RPMI7951 (cell line): ENCODE measurements around the gene FOXL2. TPM values are rescaled to one million over a fixed set of nuclear protein-coding genes. Genes with fewer than 3 reads are reported as not detected.

Source experiments
- DNase-seq: peaks from one replicate; pipeline ENCODE4 v3.0.0-alpha.2; 2012; ENCODE audit warnings: low read depth
- total RNA-seq: library from RNA; depleted of rRNA; stranded (reverse); fragments of >200 nt; shearing (Covaris generic); gene quantifications from 2 replicates; pipeline ENCODE4 v1.2.3, GENCODE V29; 2014; rRNA removed

Gene FOXL2
- under 0.01 and 0.36 TPM in 2 replicates for total RNA-seq

DNA sequence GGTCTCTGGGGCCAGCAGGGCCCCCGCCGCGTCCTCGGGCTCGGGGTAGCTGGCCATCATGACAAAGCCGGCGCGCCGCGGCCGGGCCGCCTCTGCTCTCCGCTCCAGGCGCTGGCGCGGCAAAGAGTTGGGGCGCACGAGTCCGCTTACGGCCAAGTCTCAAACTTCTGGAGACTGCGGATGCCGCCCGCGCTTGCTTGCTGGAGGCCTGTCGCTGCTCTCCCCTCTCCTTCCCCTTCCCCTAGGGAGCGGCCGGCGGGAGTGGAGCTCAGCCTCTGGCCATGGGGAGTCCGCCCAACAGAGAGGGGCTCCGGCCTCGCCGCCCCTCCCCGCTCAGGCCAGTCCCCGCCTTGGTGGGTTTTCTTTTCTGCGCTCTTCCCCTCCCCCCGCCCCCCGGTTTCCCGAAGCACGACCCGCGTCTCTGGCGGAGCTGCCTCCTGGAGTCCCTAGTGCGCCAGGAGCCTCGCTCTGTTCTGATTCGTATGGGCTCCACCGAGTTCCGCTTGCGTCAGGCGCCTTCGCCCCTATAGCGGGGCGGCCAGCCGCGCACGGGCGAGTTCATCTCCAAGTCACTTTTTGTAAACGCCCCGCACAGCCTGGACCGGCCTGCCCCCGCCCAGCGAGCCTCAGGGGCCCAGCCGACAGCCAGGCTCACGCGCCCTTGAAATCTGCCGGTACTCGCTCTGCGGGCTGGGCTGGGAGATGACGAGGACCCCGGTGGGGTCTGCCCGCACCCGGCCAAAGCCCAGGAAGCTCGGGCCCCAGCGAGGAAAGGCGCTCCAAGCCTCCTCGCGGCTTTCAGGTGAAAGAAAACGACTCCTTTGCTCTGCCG lies at the start of gene FOXL2, which contains the start of gene FOXL2NB:
Gene FOXL2, minus strand, starts transcription at position 475 of the 832 bp plus-strand sequence. Its CDS starts 415 bp downstream, at position 60.
Gene FOXL2NB, plus strand, starts transcription at position 555 of the 832 bp plus-strand sequence. Its CDS starts 148 bp downstream, at position 703.
- peak; percentile 26 for DNase-seq

DNA sequence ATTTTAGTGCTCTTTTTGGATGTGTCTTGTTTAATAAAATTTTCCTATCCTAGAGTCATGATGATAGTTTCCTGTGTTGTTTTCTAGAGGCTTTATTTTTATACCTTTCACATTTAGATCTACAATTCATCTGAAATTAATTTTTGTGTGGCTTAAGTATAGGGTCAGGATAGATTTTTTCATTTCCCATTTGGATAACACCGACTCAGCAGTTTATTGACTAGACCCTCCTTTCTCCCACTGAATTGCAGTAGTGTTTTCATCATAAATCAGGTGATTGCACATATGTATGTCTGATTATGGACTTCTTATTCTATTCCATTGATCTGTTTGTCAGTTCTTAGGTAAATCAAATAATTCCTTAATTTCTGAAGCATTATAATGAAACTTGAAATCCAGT lies 48.8 kb upstream of the FOXL2 start:
- DNase-seq = no peak

DNA sequence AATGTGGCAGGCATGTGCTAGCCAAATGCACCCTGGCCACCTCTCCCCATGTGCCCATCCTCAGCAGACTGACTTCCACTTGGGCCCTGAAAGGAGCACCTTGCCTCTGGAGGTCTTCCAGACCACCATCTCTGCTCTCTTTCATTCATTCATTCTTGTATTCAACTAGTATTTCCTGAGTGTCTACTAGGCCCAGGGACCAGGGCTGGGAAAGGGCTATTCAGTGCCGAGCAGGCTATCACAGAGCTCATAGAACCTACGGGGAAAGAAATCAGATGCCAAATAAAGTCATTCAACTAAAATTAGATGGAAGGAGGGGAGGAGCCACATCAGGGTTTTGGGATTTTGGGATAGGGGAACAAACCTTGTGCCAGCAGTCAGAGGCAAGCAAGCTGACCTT lies 40.2 kb upstream of the FOXL2 start:
- DNase-seq = no peak

DNA sequence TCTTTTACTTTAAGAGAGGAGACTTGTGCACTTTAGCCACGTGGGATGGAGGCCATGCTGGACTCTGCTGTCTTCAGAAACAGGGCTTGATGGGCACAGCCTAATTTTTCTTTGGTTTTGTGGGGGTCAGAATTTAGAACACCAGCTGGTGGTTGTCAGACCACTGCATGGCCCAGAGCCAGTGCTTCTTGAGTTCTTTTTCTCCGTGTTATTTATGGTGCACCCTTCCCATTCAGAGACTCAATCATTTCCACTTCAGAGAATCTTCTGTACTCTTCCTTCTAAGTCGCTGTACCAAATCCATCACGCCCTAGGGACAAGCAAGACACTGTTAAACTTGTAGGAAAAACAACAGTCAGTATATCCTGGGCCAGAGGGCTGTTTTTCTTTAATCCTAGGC lies 39.0 kb upstream of the FOXL2 start:
- no peak for DNase-seq

DNA sequence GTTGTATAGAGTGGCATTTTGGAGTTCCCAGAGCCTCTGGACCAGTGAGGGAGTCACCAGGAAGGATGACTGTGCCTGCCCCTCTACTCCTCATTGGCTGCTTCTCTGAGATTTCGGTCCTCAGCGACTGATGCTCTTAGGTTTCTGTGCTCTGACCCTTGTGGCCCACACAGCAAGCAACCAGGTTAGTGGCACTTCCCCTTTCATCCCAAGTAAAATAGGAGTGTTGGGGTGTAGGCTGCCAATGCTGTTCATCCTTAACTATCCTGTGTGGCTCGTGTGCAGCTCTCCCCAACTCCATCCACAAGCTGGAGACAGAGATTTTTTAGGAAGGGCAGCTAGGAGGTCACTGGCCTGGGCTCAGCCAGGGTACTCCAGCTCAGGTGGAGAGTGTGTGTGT lies 37.9 kb upstream of the FOXL2 start:
- DNase-seq = no peak

DNA sequence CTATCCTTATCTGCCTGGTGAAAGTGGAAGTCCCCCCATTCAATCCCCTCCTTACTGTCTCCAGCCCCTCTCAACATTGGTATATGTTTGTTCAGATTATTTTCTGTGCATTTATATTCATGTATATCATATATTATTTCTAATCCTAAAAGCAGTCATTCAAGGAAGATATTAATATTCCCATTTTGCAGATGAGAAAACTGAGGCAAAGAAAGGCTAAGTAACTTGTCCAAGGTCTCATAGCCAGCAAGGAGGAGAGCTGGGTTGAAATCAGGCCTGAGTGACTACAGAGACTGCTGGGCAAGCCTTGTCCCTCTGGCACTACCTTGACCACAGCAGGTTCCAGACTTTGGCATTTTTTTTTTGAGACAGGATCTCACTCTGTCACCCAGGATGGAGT lies 29.1 kb upstream of the FOXL2 start:
- DNase-seq = no peak

DNA sequence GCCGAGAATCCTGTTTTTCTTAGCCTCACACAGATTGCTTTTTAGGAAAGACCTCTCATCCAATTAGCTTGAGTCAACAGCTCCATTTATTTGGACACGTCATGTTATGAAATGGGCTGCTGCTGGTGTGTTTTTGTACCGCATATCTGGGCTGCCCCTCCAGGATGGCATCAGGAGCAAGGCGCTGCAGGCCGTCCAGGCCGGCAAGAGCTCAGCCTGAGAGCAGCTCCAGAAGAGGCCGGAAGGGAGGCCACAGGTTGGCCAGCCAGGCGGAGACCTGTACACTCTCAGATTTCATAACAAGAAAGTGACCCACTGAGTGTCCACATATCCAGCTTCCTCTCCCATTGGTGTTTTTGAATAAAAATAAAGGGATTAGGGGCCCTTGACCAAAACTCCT lies 28.4 kb upstream of the FOXL2 start:
- DNase-seq = no peak

DNA sequence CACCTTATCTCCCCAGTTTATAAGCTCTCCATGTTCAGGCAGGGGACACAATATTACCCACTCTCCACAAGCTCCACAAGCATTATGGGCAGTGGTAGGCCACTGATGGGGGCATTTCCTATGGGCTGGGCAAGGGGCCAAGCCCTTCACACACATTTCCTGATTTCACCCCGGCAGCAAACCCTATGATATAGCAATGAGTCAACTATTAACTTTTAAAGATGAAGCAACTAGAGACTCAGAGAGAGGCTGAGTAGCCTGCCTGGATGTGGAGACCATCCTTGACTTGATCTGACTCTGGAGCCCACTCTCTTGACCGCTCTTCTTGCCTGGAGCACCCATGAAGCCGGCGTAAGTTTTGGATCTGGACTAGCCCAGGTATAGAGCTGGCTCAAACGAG lies 27.5 kb upstream of the FOXL2 start:
- peak; percentile 61 for DNase-seq

DNA sequence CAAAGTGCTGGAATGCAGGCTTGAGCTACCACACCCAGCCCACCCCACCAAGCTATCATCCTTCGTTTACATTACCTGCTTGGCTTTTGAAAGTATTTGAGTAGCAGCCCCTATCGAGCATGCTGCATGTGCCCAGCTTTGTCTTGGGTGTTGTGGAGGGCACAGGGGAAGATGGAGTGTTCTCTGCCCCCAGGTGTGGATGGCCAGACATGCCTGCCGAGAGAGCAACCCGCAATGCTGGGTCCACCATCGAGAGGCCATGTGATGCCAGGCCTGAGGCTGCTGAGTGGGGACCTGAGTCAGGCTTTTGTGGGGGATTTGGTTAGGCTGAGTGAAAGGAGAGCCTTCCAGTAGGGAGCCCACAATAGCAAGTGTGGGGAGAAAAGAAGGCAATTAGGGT lies 26.0 kb upstream of the FOXL2 start:
- DNase-seq = no peak

DNA sequence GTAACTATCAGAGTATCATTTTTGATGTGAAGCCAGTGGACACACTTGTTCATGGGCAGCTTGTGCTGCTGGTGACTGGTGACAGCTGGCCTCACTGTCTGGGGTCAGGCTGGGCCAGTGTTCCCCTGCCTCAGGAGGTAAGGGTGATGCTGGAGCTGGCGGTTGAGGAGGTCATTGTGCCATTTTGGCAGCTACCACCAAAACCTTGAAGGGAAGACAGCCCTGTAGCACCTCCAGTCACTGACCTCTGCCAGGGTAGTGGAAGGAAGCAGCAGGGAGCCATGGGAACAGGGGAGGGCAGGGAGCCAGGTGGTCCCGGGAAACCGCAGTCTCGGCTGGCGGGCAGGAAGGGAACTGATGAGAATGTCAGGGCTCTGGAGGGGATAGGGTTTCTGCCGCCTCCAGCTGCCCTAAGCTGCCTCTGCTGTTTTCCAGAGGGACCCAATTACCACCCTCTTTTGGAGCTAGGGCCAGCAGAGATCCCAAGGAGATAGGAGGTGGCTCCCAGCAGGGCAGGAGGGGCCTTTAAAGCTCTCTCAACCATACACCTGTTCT lies 24.9 kb upstream of the FOXL2 start:
- peak; percentile 38 for DNase-seq

DNA sequence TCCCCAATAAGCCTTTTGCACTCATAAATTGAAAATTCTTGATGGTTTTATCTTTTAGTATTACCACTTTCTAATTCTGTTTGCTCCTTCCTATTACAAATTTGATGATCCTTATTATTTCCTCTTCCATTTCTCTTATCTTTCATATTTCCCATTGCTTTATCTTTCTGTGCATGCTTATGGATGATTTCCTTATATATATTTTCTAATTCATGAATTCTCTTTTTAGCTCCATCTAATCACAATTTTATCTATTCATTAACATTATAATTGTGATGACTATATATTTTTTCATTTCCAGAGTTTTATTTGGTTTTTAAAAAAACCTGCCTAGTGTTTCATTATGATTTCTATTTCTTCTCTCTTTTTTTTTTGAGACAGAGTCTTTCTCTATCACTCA lies 18.0 kb upstream of the FOXL2 start:
- no peak for DNase-seq

DNA sequence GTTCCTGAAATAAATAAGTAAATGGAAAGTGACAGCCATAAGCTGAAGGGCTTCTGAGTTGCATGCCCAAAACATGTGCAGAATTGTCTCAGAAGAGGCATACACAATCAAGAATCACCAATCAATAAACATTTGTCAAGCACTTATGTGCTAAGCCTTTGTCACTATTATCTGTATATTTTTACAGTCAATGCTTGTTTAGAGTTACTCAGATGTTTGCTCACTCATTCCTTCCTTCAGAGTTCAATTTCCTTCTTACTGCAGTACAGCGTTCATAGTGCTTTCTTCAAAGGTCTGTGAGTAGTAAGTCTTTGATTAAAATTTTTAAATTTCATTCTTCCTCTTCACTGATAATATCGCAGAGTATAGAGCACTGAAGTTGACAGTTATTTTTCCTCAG lies 17.3 kb upstream of the FOXL2 start:
- DNase-seq = no peak

DNA sequence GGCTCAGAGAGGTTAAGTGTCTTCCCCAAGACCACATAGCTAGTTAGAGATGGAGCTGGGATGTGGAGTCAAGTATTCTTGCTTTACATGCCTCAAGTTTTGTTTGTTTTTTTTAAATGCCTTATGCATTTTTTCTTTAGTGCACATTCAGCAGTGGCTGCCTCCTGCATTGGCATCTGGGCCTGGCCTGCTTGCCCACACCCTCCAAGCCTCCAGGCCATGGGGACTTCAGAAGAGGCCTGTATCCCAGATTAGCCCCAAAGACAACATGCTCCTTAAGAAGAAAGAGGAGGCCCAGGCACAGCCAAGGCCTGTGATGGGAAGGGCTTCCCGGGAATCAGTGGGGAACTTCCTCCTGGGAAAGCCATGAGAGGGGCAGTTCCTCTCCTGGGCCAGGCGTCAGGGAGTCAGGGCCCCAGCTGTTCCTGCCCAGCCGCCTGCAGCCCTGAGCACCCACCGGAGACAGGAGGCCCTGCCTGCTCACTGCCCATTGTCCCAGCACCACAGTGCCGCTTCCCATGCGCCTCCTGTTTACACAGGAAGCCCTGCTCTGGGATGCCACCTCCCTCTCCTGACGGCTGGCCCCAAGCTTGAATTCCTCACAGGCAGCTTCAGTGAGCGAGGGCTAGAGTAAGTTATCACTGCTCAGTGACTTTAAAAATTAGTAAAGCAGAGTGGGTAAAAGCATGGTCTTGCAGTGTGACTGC lies 16.1 kb upstream of the FOXL2 start:
- DNase-seq = no peak

DNA sequence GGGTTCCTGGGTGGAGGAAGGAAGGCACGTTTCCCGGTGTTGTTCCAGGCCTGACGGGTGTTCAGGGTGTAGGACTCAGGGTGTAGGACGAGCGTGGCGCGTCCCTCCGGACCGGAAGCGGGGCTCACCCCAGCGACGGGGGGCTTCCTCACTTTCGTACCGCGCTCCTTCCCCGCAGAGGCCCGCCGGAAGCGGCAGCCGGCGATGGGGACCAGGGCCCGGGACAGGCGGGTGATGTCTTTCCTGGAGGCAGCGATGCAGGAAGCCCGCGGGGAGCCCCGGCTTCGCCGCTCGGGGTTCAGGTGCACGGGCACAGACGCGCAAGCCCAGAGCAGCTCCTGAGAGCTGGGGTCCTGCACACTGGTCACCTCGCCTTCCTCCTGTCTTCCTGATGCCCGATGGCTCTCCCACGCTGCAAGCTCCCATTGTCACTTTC lies 13.5 kb upstream of the FOXL2 start:
- DNase-seq = no peak

DNA sequence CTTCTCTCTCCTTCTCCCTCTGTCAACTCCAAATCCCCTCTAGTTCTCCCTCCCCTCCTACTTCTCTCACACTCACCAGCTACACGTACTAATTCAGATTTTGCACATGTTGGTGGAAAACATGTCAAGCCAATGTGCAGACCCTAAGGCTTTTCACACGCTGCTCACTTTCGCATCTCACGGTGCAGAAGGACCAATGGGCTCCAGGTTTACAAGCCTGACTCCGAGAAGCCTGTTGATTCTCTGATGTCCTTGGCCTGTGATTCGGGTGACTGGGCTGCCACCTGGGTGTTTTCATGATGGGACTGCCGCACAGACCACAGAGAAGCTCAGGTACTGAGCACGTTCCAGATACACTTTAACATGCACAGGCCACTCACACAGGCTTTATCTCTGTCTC lies 3.8 kb upstream of the FOXL2 start:
- no peak for DNase-seq

DNA sequence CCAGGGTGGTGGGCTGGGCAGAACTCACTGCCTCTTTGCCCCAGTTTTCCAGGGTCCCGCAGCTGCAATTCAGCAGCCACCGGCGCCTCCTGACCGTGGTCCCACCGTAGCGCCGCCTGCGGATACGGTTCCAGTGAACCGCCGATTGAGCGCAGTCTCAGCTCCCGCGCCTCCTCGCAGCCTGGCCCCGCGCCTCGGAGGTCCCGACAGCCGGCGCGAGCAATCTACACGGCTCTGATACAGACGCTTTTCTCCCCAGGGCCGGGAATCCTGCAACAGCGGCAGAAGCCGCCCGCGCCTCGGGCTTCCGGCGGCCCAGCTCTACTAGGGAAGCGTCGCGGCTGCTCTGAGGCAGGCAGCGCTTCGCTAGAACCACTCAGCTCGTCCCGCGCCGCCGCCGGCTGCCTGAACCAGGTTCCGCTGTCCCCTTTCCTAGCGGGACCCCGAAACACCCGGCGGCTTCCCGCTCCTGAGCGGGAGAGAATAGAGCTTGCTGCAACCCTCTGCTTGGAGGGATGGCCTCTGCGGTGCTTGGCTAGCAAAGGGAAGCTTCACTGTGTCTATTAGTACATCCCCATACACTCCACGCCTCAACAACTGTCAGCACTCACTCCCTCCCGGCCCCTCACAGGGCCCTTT lies 3.2 kb upstream of the FOXL2 start:
- DNase-seq = peak; percentile 56

DNA sequence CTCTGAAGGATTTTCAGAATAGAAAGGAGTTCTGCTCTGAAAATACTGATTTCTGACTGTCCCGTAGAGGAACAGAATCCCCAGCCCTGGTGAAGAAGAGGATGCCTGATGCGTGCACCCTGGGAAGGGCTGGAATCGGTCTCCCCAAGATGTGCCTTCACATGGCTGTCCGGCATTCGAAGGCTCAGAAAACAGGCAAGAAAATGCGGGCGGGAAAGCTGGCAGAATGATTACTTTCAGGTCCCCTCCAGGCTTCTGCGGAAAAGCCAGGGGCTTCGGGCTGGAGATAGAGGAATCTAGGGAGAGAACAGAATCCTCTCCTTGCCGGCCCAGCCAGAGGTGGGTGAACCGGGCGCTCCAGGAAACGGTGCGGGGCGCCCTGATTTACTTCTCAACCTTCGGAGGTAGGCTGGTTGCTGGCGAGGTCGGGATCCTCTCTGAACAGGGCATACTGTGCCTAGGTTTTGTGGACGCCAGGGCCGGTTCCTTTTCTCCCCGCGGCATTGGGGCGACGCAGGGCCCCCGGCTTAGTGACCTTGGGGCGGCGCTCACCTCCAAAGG lies 2.6 kb upstream of the FOXL2 start:
- DNase-seq = no peak

DNA sequence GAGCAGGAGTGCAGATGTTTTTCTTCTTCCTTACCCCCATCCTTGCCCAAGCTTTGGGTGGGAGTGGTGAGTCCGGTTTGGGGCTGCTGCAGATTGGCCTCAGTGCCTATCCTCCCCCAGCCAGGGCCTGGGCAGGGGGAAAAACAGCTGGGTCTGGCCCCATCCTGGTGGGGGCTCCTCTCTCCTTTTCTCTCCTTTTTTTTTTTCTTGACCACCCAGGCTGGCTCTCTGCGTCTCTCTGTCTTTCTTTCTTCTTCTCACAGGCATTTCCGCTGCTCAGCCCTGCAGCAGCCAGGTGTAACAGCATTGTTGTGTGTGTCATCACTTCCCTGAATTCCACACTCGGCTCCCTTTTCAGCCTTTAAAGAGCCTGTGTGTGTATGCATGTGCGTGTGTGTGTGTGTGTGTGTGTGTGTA lies 2.1 kb upstream of the FOXL2 start:
- no peak for DNase-seq

DNA sequence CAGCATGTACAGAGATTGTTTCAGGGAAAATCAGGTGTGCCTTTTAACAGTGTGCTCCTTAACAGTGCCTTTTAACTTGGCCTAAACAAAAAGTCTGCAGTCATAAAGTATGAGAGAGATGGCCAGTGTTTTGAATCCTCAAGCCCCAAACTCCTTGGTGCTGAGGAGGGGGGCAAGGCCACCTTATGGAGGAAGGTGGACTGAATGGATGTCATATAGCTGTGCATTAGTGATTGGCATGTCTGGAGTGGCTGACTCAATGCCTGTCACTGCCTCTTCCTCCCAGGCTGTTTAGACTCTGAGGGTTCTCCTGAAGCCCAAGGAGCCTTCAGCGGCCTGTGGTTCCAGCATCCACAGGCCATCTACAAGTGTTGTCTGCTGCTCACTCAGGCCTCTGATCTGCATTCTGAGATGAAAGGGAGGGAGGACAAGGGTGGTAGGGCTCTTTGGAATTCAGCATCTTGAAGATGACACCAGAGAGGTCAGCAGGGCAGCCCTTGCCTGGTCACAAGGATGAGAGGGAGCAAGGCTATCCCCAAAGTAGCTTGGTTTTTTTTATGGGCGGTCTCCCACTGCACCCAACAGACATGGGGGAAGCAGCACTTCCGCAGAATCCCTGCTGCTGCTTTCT lies 1.5 kb upstream of the FOXL2 start:
- DNase-seq = no peak

DNA sequence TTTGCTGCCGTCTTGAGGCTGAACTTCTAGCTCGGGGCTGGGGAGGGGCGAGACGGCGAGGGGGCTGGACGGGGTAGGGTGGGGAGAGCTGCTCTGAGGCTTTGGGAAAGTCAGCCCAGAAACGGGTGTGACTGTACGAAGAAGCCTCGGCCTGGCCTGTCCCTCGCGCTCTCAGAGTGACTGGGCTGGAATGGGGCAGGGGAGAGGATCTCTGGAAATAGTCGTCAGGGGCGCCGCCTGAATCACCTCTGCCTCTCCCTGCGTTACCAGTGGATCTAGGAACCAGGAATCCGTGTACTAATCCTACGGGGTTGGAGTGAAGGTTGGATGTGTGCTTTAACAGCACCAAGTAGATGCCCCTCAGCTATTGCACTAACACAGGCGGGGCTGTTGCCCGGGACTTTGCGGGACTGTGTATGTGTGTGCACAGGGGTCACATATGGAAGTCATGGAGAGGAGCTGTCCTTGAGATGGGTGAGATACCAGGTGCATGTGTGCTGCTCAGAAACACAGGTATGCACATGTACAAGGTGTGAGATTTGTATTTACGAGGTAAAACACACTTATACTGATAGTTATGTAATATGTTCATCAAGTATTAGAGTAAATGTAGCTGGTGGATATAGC lies 671 bp upstream of the FOXL2 start:
- DNase-seq = no peak
